Fibroblast of lung (primary cell): ENCODE data around the gene RNF223. TPM values are rescaled to one million over a fixed set of nuclear protein-coding genes. Genes with fewer than 3 reads are reported as not detected.

Experiments used
- DNase-seq, 2 donors: peaks; one replicate each; pipeline versions ENCODE4 v3.0.0 to v3.0.0-alpha.2; 2010; ENCODE audit warnings: low read depth in 2 of 2
- H2AFZ ChIP-seq: 2 replicates; pipeline ENCODE4 v1.5.1; 2012; ENCODE audit warnings: low read length, control low read depth, inconsistent platforms
- H3K27ac ChIP-seq: 2 replicates; pipeline ENCODE4 v1.5.1; 2011; ENCODE audit warnings: low read length, control low read depth; ENCODE audit not compliant: insufficient read depth
- H3K27me3 ChIP-seq: 2 replicates; pipeline ENCODE4 v1.5.1; 2011; ENCODE audit warnings: mild to moderate bottlenecking, low read length; ENCODE audit not compliant: control insufficient read depth, insufficient read depth
- H3K36me3 ChIP-seq: 2 replicates; pipeline ENCODE4 v1.5.1; 2011; ENCODE audit warnings: low read length; ENCODE audit not compliant: control insufficient read depth, insufficient read depth
- H3K4me1 ChIP-seq: 2 replicates; pipeline ENCODE4 v1.5.1; 2011; ENCODE audit warnings: low read length; ENCODE audit not compliant: control insufficient read depth, insufficient read depth; ENCODE audit errors: extremely low read depth
- H3K4me2 ChIP-seq: 2 replicates; pipeline ENCODE4 v1.5.1; 2011; ENCODE audit warnings: low read length, control low read depth; ENCODE audit not compliant: insufficient read depth; ENCODE audit errors: extremely low read depth
- H3K4me3 ChIP-seq, 4 experiments: fragments of 200-600 bp in 1 of 4; sonication (generic) in 1 of 4; replicated peaks in 1 of 4; 2 replicates each; pipeline ENCODE4 v1.5.1; 2011 to 2016; ENCODE audit warnings: low read length in 4 of 4, low read depth in 3 of 4, mild to moderate bottlenecking in 3 of 4, control low read depth in 2 of 4, inconsistent platforms in 1 of 4, mixed read lengths in 1 of 4; ENCODE audit not compliant: insufficient read depth in 1 of 4; ENCODE audit errors: control extremely low read depth in 1 of 4
- H3K79me2 ChIP-seq: 2 replicates; pipeline ENCODE4 v1.5.1; 2012; ENCODE audit warnings: mild to moderate bottlenecking, low read length, inconsistent platforms; ENCODE audit not compliant: control insufficient read depth, insufficient read depth
- H3K9ac ChIP-seq: 2 replicates; pipeline ENCODE4 v1.5.1; 2011; ENCODE audit warnings: mild to moderate bottlenecking, low read length, control low read depth; ENCODE audit not compliant: insufficient read depth
- H3K9me3 ChIP-seq: 2 replicates; pipeline ENCODE4 v1.5.1; 2012; ENCODE audit warnings: low read depth, low read length; ENCODE audit not compliant: control insufficient read depth, insufficient read depth
- H4K20me1 ChIP-seq: 2 replicates; pipeline ENCODE4 v1.5.1; 2011; ENCODE audit warnings: low read length; ENCODE audit not compliant: control insufficient read depth, insufficient read depth; ENCODE audit errors: extremely low read depth
- CTCF ChIP-seq, 2 donors: IDR thresholded peaks in 1 of 2; conservative IDR thresholded peaks in 1 of 2; 1 replicate in 1 of 2; 2 replicates in 1 of 2; pipeline ENCODE4 v1.5.1; 2011 to 2012; ENCODE audit warnings: low read length in 2 of 2, control low read depth in 1 of 2, inconsistent platforms in 1 of 2, low read depth in 1 of 2, mild to moderate bottlenecking in 1 of 2
- EZH2 ChIP-seq: IDR thresholded peaks from 2 replicates; pipeline ENCODE4 v1.5.1; 2012; ENCODE audit warnings: low read length, control low read depth, mild to moderate bottlenecking; ENCODE audit errors: missing control alignments
- polyA plus RNA-seq, 2 donors: library from polyadenylated mRNA; depleted of rRNA in 1 of 2; stranded (reverse) in 1 of 2; unstranded in 1 of 2; fragments of >200 nt; gene quantifications; 2 replicates each; pipeline ENCODE4 v1.2.1, GENCODE V29; 2011 to 2012; ENCODE audit warnings: missing spikeins in 1 of 2
- total RNA-seq: library from RNA; depleted of rRNA; stranded (reverse); fragments of >200 nt; gene quantifications from 2 replicates; pipeline ENCODE4 v1.2.1, GENCODE V29; 2014

The RNF223 gene
- total and polyA plus RNA-seq, 2 donors (not counting 1 experiment from before 2014, with no cell fraction given), result not detected

- no peaks in the 10 kb centered on the region for H3K4me1 ChIP-seq
- H3K27ac ChIP-seq, result no peak overlapping the region
- H3K4me2 ChIP-seq, result peak overlapping the region; percentile 73
- H3K4me3 ChIP-seq, result peak overlapping the region in 1 of 4 experiments; percentile 10
- no peaks in the 10 kb centered on the region for H3K27me3 ChIP-seq
- no peak for DNase-seq
- H3K9me3 ChIP-seq, result no peaks in the 10 kb centered on the region
- H3K79me2 ChIP-seq, result no peaks in the 10 kb centered on the region
- TF ChIP-seq EZH2 (no peak), CTCF (conservative IDR thresholded peaks at IDR 0.05 in 1 of 2, IDR thresholded peaks at IDR 0.05 in 1 of 2; ENCODE audit: low read depth in 1 of 2, low read length in 2 of 2) (no peak)
- H3K9ac ChIP-seq, result no peak overlapping the region
- no peaks in the 10 kb centered on the region for H4K20me1 ChIP-seq
- no peak overlapping the region for H2AFZ ChIP-seq
- no peaks in the 10 kb centered on the region for H3K36me3 ChIP-seq
These were observed 47.5 kb upstream of the RNF223 start for GRCh38 chr1:1121611-1122077.

DNA sequence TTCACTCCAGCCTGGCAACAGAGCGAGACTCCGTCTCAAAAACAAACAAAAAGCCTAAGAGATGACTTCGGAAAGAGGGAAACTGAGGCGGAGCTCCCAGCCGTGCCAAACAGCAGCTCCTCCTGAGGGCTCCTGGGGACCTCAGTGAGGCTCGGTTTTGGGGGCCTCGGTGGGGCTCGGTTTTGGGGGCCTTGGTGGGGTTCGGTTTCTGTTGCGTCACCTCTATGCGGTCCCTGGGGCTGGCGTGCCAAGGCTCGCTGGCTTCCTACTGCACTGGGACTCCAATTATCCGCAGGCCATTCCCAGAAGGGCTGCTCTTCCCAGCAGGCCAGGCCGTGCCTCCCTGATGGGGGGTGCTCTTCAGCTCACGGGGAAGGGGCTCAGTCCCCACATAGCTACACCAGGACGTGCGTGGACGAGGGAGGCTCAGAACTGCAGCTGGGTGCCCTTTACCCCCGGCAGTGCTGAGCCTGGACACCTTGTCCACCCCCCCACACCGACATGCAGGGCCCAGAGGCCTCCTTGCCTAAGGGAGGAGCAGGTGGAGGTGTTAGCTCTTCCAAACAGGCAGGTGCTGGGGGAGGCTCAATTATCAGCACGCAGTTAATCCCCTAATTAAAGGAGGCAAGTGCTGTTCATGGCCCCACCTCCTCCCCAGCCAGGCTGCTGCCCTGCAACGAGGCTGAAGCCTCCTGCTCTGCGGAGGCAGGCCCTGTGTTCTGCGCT lies 46.9 kb upstream of the RNF223 start:
- Histone ChIP-seq H2AFZ (no peak overlapping the region), H4K20me1 (no peaks in the 10 kb centered on the region), H3K4me1 (no peaks in the 10 kb centered on the region), H3K27me3 (no peaks in the 10 kb centered on the region), H3K9me3 (no peaks in the 10 kb centered on the region), H3K36me3 (no peaks in the 10 kb centered on the region), H3K9ac (no peak overlapping the region), H3K4me3 (no peak overlapping the region), H3K27ac (no peak overlapping the region), H3K4me2 (no peak overlapping the region), H3K79me2 (no peaks in the 10 kb centered on the region)
- TF ChIP-seq EZH2 (no peak), CTCF (conservative IDR thresholded peaks at IDR 0.05 in 1 of 2, IDR thresholded peaks at IDR 0.05 in 1 of 2; ENCODE audit: low read depth in 1 of 2, low read length in 2 of 2) (no peak)
- no peak for DNase-seq

- DNase-seq, result no peak
- Histone ChIP-seq H2AFZ (no peak overlapping the region), H3K36me3 (no peaks in the 10 kb centered on the region), H3K9ac (no peak overlapping the region), H3K4me1 (no peaks in the 10 kb centered on the region), H3K27me3 (no peaks in the 10 kb centered on the region), H3K4me2 (no peak overlapping the region), H3K9me3 (no peaks in the 10 kb centered on the region), H4K20me1 (no peaks in the 10 kb centered on the region), H3K79me2 (no peaks in the 10 kb centered on the region), H3K4me3 (no peak overlapping the region), H3K27ac (no peak overlapping the region)
- TF ChIP-seq EZH2 (no peak), CTCF (conservative IDR thresholded peaks at IDR 0.05 in 1 of 2, IDR thresholded peaks at IDR 0.05 in 1 of 2; ENCODE audit: low read depth in 1 of 2, low read length in 2 of 2) (no peak)
These were observed 46.0 kb upstream of the RNF223 start for GRCh38 chr1:1120096-1120495.
